Activated naive CD8-positive, alpha-beta T cell treated with anti-CD3 and anti-CD28 coated beads, Interleukin-2, amount 50 U/mL, for 24 hours (primary cell): ENCODE data around the gene ECHDC1.
"Not testable (repeated sequence)": the region's sequence is repeated elsewhere in the genome, so short reads cannot be mapped to it uniquely, and the experiment has no call there.

ENCODE experiments used
- ATAC-seq: fragments of 150-1000 bp; cut with Tn5 transposase; one replicate; pipeline ENCODE4 v1.10.0; 2021
- DNase-seq: peaks from one replicate; pipeline ENCODE4 v3.0.0; 2021
- H3K27ac Mint-ChIP-seq: one replicate; pipeline ENCODE4 v1.8.0; 2021; ENCODE audit warnings: mild to moderate bottlenecking, mixed read lengths
- H3K27me3 Mint-ChIP-seq: one replicate; pipeline ENCODE4 v1.8.0; 2021; ENCODE audit warnings: mixed read lengths
- H3K36me3 Mint-ChIP-seq: one replicate; pipeline ENCODE4 v1.8.0; 2021; ENCODE audit warnings: low read depth, mixed read lengths
- H3K4me1 Mint-ChIP-seq: one replicate; pipeline ENCODE4 v1.8.0; 2021; ENCODE audit warnings: mixed read lengths
- H3K4me3 Mint-ChIP-seq: one replicate; pipeline ENCODE4 v1.8.0; 2021; ENCODE audit warnings: mild to moderate bottlenecking, moderate library complexity, mixed read lengths
- H3K9me3 Mint-ChIP-seq: one replicate; pipeline ENCODE4 v1.8.0; 2021; ENCODE audit warnings: mixed read lengths

ECHDC1 gene

DNA sequence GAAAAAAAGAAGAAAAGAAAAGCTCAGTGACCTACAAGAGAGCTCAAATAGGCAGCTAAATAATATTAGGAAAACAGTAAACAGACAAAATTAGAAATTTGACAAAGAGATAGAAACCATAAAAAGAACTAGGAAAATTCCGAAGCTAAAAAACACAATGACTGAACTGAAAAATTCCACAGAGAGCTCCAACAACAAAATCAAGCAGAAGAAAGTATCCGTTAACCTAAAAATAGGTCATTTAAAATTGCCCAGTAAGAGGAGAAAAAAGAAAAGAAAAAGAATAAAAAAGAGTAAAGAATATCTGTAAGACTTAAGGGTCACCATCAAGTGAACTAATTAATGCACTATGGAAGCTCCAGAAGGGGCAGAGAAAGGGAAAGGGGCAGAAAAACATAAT, 6.6 kb upstream of the ECHDC1 start:
- ATAC-seq: no peak
- H3K27me3 Mint-ChIP-seq: no peaks in the 10 kb centered on the region
- H3K36me3 Mint-ChIP-seq: peaks cover 11% of the 10 kb centered on the region
- H3K9me3 Mint-ChIP-seq: peaks cover 32% of the 10 kb centered on the region
- no peak overlapping the region for H3K4me3 Mint-ChIP-seq
- peaks cover 5% of the 10 kb centered on the region for H3K4me1 Mint-ChIP-seq
- H3K27ac Mint-ChIP-seq: no peak overlapping the region
- no peak for DNase-seq

DNA sequence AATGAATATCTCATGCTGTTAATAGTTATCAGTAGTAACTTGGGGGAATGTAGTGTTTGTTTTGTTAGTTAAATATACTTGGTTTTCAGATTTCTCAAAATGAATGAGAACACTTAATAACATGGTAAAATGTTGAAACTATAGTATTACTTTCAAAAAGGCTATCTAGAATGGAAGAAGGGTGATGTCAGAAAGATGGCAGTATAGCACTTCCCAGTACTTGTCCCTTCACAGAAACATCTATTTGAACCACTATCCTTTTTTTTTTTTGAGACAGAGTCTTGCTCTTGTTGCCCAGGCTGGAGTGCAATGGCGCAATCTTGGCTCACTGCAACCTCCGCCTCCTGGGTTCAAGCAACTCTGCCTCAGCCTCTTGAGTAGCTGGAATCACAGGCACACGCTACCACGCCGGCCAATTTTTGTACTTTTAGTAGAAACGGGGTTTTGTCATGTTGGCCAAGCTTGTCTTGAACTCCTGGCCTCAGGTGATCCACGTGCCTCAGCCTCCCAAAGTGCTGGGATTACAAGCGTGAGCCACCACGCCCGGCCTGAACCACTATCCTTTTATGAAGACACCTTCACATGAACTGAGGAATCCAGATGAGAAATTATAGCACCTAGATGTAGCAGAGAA, 4.7 kb upstream of the ECHDC1 start:
- H3K27ac Mint-ChIP-seq: no peak overlapping the region
- H3K27me3 Mint-ChIP-seq: no peaks in the 10 kb centered on the region
- DNase-seq (no peak), ATAC-seq (no peak)
- peaks cover 5% of the 10 kb centered on the region for H3K4me1 Mint-ChIP-seq
- no peak overlapping the region for H3K4me3 Mint-ChIP-seq
- peaks cover 11% of the 10 kb centered on the region for H3K36me3 Mint-ChIP-seq
- H3K9me3 Mint-ChIP-seq: peaks cover 24% of the 10 kb centered on the region

DNA sequence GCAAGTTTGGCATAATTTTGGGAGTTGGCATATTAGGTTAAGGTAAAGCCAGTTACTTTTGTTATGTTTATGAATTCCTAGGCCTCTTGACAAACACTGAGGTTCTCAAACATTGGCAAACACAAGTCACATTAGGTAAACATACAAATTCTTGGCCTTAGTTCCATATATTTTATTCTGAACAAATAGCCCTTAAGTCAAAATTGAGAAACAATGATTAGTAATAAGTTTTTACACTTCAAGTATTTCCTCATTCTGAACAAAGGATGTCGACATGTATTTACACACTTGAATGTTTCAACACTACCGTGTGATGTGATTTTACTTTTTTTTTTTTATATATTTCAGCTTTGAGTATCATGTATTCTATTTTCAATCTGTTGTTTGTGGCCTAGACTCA, 3.8 kb upstream of the ECHDC1 start:
- ATAC-seq: no peak
- Mint-ChIP-seq H3K4me1 (peaks cover 5% of the 10 kb centered on the region), H3K4me3 (no peak overlapping the region)

DNA sequence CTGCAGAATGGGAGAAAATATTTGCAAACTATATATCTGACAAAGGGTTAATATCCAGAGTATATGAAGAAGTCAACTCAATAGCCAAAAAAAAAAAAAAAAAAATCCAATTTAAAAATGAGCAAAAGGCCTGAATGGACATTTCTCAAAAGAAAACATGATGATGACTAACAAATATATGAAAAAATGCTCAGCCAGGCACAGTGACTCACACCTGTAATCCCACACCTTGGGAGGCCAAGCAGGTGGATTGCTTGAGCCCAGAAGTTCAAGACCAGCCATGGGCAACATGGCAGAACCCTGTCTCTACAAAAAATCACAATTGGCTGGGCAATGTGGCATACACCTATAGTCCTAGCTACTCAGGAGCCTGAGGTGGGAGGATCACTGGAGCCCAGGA, 2.1 kb upstream of the ECHDC1 start:
- peaks cover 4% of the 10 kb centered on the region for H3K4me1 Mint-ChIP-seq
- peaks cover 5% of the 10 kb centered on the region for H3K9me3 Mint-ChIP-seq
- ATAC-seq (no peak), DNase-seq (no peak)
- no peak overlapping the region for H3K4me3 Mint-ChIP-seq
- peaks cover 9% of the 10 kb centered on the region for H3K36me3 Mint-ChIP-seq
- H3K27ac Mint-ChIP-seq: no peak overlapping the region
- no peaks in the 10 kb centered on the region for H3K27me3 Mint-ChIP-seq

More for the DNA sequence above, 3.8 kb upstream of the ECHDC1 start:
- Mint-ChIP-seq H3K27ac (no peak overlapping the region), H3K27me3 (no peaks in the 10 kb centered on the region), H3K36me3 (peaks cover 11% of the 10 kb centered on the region), H3K9me3 (peaks cover 16% of the 10 kb centered on the region)
- no peak for DNase-seq

DNA sequence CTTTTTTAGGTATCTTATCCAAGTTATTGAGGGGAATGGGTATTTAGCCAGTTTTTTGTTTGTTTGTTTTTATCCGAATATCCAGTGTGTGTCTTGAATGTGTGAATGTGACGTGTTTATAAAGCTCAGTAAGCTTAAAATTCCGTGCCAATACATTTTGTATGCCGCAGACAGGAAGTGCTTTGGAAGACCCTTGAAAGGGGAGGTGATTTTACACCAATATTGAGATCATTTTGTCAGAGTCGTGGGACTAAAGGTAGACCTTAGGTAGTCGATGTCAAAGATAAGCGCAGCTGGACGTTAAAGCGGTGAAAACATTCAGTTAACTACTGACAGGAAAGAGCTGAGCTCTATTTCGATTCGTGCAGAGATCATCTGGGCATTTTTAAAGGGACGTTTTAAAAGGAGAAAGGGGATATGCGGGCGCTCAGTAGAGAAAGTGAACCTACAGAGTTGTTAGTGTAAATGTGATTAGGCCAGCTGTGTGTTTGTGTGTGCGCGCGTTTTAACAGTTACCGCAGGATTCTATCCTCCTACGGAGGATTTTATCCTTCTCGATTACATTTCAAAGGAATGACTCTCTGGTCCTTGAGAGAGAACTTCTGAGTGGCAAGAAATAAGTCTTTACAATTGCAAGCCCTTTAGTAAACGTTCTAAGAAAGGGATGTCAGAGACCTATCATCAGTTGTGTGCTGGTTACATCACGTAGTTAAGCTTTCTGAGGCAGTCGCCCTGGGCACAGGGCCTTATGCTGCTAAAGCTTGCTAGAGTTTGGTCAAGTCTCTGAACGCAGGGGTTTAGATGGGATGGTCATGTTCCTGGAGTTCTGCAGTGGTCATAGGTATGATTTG, 625 bp upstream of the ECHDC1 start:
- Mint-ChIP-seq H3K9me3 (no peaks in the 10 kb centered on the region), H3K27ac (no peak overlapping the region), H3K27me3 (no peaks in the 10 kb centered on the region), H3K36me3 (peaks cover 11% of the 10 kb centered on the region), H3K4me3 (no peak overlapping the region), H3K4me1 (peaks cover 8% of the 10 kb centered on the region)
- ATAC-seq: no peak
- no peak for DNase-seq

DNA sequence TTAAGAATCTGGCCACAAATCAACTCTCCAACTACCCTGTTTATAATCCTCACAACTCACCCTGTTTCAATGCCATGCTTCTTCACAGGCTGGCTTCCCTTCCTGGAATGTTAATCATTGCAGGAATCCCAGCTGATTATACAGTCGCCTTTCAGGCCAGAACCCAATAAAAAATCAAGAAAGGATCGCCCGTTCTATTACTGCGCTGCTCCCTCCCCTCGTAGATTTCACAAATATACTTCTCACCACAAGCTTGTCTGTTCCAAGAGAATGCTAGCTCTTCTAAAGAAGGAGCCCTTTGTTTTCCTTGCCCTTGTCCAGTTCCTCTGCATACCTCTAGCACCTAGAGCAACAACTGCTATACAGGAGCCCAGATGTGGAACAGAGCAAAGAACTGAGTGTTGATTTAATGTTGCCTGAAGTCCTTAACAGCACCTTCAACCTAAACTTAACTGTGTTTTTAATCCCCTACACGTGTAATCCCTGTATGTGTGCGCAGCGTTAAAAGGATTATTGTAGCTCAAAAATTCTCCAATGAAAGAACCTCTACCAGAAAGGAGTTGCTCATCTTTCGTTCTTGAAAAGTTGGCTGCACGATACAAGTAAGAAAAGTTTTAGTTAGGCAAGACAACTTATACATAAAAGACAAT, 988 bp downstream of the ECHDC1 start:
- no peak for ATAC-seq
- Mint-ChIP-seq H3K27ac (no peak overlapping the region), H3K9me3 (no peaks in the 10 kb centered on the region), H3K27me3 (no peaks in the 10 kb centered on the region), H3K36me3 (peaks cover 12% of the 10 kb centered on the region), H3K4me3 (no peak overlapping the region), H3K4me1 (peaks cover 17% of the 10 kb centered on the region)
- DNase-seq: no peak

DNA sequence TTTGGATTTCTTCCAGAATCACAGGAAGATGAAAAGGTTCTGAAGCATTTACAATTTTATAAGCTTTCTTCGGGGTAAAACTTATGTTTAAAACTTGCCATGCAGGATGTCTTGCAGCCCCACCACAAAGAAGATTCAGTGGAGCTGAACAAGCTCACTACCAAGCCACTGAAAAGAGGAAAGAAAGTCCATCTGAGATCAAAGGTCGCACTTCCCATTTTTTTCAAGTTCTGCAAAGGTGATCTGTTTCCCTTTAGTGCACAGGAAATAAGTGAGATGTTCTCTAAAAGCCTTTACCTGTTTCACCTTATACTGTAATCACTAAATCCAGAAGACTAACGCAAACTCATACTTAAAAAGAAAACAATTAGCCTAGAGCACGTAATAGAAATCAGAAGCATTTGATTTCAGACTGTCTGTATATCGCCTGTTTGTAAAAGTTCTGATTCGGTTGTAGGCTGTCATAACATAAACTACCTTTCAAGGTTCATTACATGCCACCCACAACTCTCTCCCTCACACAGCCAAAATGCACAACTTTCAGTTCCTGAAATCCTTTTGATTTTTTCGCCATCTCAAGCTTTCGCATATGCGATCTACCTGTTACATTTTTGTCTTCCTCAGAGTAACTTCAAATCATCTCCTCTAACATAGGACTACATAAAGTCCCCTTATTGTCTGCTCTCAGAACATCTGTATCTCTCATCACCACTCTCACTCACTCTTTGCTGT, 1.8 kb downstream of the ECHDC1 start:
- Mint-ChIP-seq H3K4me1 (peaks cover 22% of the 10 kb centered on the region), H3K9me3 (no peaks in the 10 kb centered on the region), H3K27me3 (no peaks in the 10 kb centered on the region), H3K36me3 (peaks cover 11% of the 10 kb centered on the region), H3K4me3 (no peak overlapping the region), H3K27ac (no peak overlapping the region)
- no peak for DNase-seq
- ATAC-seq: no peak

DNA sequence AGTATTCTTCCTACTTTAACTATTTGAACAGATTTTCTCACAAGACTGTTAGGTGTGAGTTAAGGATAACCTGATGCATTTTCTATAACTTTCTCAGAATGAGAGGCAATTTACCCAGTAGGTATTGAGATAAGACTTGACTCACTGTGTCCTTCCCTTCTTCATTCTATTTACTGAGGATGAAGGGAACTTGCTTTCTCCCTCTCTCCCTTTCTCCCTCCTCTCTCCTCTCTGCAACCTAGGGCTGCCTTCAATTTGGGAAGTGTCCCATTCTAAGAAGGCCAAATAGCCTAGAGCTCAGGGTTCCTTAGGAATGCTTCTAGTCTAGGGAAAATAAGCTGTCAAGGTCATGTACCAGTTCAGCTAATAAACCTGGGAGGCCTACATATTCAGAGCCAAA, 3.2 kb downstream of the ECHDC1 start:
- no peaks in the 10 kb centered on the region for H3K27me3 Mint-ChIP-seq
- H3K36me3 Mint-ChIP-seq: peaks cover 5% of the 10 kb centered on the region
- H3K4me3 Mint-ChIP-seq: no peak overlapping the region
- no peak for ATAC-seq
- DNase-seq: no peak
- no peaks in the 10 kb centered on the region for H3K9me3 Mint-ChIP-seq
- no peak overlapping the region for H3K27ac Mint-ChIP-seq
- H3K4me1 Mint-ChIP-seq: peaks cover 29% of the 10 kb centered on the region

DNA sequence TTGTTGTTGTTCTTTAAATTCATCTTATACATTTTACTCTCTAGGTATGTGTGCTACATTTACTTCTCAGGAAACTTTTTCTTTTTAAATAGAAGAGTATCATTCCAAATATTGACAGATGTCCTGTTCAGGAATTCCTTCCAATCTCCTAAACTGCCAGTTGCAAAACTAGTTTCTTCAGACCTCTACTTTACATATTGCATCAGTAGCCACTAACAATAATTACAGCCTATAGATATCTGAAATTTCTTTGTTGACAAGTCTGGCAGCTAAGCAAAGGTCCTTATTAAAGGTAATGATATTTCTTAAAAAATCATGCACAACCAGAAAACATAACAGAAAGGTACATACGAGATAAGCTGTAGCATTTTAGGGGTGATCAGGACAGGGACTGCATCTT, 4.5 kb downstream of the ECHDC1 start:
- Mint-ChIP-seq H3K4me1 (peaks cover 37% of the 10 kb centered on the region), H3K27me3 (no peaks in the 10 kb centered on the region), H3K27ac (no peak overlapping the region), H3K36me3 (peaks cover 16% of the 10 kb centered on the region), H3K9me3 (no peaks in the 10 kb centered on the region), H3K4me3 (no peak overlapping the region)
- ATAC-seq (no peak), DNase-seq (no peak)

DNA sequence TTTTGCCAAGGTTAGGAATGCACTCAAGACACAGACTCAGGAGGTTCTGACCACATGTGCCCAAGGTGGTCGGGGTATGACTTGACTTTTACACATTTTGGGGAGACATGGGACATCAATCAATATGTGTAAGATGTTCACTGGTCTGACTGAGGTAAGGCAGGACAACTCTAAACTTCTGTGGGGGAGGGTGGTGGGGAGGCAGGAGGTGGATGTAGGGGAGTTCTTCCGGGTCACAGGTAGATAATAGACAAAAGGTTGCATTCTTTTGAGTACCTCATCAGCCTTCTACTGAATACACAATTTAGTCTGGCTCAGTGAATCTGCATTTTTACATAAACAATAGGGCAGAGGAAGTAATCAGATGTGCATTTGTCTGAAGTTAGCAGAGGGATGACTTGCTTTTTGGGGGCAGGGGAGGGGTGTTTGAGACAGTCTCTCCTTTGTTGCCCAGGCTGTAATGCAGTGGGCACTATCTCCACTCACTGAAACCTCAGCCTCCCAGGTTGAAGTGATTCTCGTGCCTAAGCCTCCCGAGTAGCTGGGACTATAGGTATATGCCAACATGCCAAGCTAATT, 10.9 kb downstream of the ECHDC1 start:
- no peak overlapping the region for H3K27ac Mint-ChIP-seq
- no peaks in the 10 kb centered on the region for H3K9me3 Mint-ChIP-seq
- peaks cover 28% of the 10 kb centered on the region for H3K36me3 Mint-ChIP-seq
- ATAC-seq: no peak
- H3K27me3 Mint-ChIP-seq: no peaks in the 10 kb centered on the region
- H3K4me3 Mint-ChIP-seq: no peak overlapping the region
- peaks cover 34% of the 10 kb centered on the region for H3K4me1 Mint-ChIP-seq
- no peak for DNase-seq

DNA sequence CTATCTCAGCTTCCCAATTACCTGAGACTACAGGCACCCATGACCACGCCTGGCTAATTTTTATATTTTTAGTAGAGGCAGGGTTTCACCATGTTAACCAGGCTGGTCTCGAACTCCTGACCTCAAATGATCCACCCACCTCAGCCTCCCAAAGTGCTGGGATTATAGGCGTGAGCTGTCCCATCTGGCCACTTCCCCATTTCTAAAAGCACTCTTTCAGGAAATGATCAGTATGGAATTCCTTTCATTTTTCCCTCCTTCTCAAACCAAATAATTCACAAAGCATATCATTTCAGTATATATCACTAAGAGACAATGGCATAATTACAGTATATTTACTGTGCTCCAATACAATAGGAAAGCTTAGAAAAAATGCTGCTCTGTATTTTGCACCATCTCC, 12.2 kb downstream of the ECHDC1 start:
- not testable (repeated sequence) for H3K27ac Mint-ChIP-seq, DNase-seq
- peaks cover 25% of the 10 kb centered on the region for H3K4me1 Mint-ChIP-seq

DNA sequence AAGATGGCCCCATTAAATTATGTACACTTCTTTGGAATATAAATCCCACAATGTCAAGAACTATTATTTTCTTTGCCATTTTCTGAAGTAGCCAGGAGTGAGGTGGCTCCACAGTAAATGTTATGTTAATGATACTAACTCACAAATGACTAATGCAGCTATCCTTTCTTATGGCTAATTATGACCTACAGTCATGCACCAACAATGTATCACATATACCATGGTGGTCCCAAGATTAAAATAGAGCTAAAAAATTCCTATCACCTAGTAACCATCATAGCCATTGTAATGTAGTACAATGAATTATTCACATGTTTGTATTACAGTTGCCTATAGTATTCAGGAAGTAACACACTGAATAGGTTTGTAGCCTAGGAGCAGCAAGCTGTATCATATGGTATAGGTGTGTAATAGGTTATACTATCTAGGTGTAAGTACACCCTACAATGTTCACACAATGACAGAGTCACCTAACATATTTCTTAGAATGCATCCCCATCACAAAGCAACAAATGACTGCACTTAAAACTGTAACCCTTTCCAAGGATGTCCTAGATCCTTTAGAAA, 15.3 kb downstream of the ECHDC1 start:
- no peak for DNase-seq
- Mint-ChIP-seq H3K4me1 (peaks cover 9% of the 10 kb centered on the region), H3K9me3 (no peaks in the 10 kb centered on the region), H3K27me3 (no peaks in the 10 kb centered on the region), H3K36me3 (peaks cover 31% of the 10 kb centered on the region), H3K4me3 (no peak overlapping the region), H3K27ac (no peak overlapping the region)
- no peak for ATAC-seq

More for the DNA sequence above, 12.2 kb downstream of the ECHDC1 start:
- not testable (repeated sequence) for H3K9me3 Mint-ChIP-seq, ATAC-seq, H3K27me3 Mint-ChIP-seq, H3K4me3 Mint-ChIP-seq
- peaks cover 31% of the 10 kb centered on the region for H3K36me3 Mint-ChIP-seq

DNA sequence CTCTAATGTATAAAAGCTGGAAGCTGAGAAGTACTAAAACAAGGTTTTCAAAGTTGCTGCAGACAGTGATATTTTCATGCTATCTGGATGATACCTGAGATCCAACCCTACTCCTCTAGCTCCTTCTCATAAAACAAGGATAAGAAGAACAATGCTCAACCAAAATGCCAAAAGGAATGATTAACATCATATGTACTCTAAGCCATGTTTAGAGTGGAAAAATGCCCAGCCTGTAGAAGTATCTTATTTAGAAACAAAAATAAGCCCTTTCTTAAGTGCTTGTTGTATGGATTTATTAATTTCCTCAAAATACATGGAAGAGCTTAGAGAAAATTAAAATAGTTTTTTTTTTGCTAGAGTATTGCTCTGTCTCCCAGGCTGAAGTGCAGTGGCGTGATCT, 23.7 kb downstream of the ECHDC1 start:
- H3K4me3 Mint-ChIP-seq: no peak overlapping the region
- H3K27ac Mint-ChIP-seq: no peak overlapping the region
- peaks cover 5% of the 10 kb centered on the region for H3K4me1 Mint-ChIP-seq
- ATAC-seq (no peak), DNase-seq (no peak)
- H3K9me3 Mint-ChIP-seq: no peaks in the 10 kb centered on the region
- H3K27me3 Mint-ChIP-seq: no peaks in the 10 kb centered on the region
- H3K36me3 Mint-ChIP-seq: peaks cover 26% of the 10 kb centered on the region
